HCT116 (cell line): ENCODE data around the gene ZBTB16. TPM values are rescaled to one million over a fixed set of nuclear protein-coding genes. Genes with fewer than 3 reads are reported as not detected.

ENCODE experiments used
- ATAC-seq: fragments of 200-7000 bp; cut with Tn5 transposase; 2 replicates; pipeline ENCODE4 v1.9.1; 2020; ENCODE audit warnings: mild to moderate bottlenecking, moderate library complexity
- BruUV-seq: library from RNA; stranded (reverse); fragments of 400-500 nt; replicated peaks from 2 replicates; lab custom pipeline; 2021; lab: Mats Ljungman, UMichigan
- CTCF ChIA-PET: fragments of 300-600 bp; sonication (Branson Sonifier 250); formaldehyde crosslinking; loops from one replicate; lab custom pipeline; 2021; ENCODE audit warnings: antibody characterized with exemption; lab: Charles Lee
- POLR2A ChIA-PET: fragments of 300-600, 350-600 bp; sonication (Branson Sonifier 250); formaldehyde crosslinking; loops from one replicate; lab custom pipeline; 2021; ENCODE audit warnings: antibody characterized with exemption; lab: Charles Lee
- RAD21 ChIA-PET, 2 experiments: fragments of 300-600 bp; sonication (Branson Sonifier 250); formaldehyde crosslinking; loops; one replicate each; lab custom pipeline; 2023; ENCODE audit warnings: low total read pairs in 2 of 2; ENCODE audit not compliant: uncharacterized antibody in 2 of 2, unreplicated experiment in 2 of 2, low non-redundant PET in 1 of 2; lab: Charles Lee
- DNase-seq: peaks from one replicate; pipeline ENCODE4 v3.0.0-alpha.2; 2010; ENCODE audit warnings: low read depth, low spot score
- H2AFZ ChIP-seq: fragments of 200-600 bp; shearing (Covaris generic), sonication (generic); 2 replicates; pipeline ENCODE4 v1.6.1; 2017; ENCODE audit warnings: low read depth, mixed run types, mixed read lengths, antibody characterized with exemption, low read length; ENCODE audit not compliant: poor library complexity, severe bottlenecking
- H3K27ac ChIP-seq: 2 replicates; pipeline ENCODE4 v1.5.1; 2012; ENCODE audit warnings: low read depth, low read length
- H3K27me3 ChIP-seq: fragments of 200-600 bp; sonication (generic); 2 replicates; pipeline ENCODE4 v1.6.1; 2016; ENCODE audit warnings: mixed run types, low read length, mixed read lengths; ENCODE audit not compliant: insufficient read depth
- H3K36me3 ChIP-seq, 2 experiments: fragments of 200-500 bp in 1 of 2; fragments of 200-600 bp in 1 of 2; sonication (Bioruptor generic) in 1 of 2; sonication (generic) in 1 of 2; 2 replicates each; pipeline versions ENCODE4 v1.5.1 to v1.6.1; 2014 to 2016; ENCODE audit warnings: low read length in 2 of 2, inconsistent platforms in 1 of 2, mixed read lengths in 1 of 2, mixed run types in 1 of 2; ENCODE audit not compliant: insufficient read depth in 2 of 2, control insufficient read depth in 1 of 2
- H3K4me1 ChIP-seq, 2 experiments: fragments of 200-600 bp in 1 of 2; sonication (generic) in 1 of 2; 2 replicates each; pipeline versions ENCODE4 v1.5.1 to v1.6.1; 2012 to 2017; ENCODE audit warnings: low read length in 2 of 2, inconsistent platforms in 1 of 2, mild to moderate bottlenecking in 1 of 2, mixed read lengths in 1 of 2, mixed run types in 1 of 2, moderate library complexity in 1 of 2; ENCODE audit not compliant: insufficient read depth in 2 of 2, control insufficient read depth in 1 of 2
- H3K4me2 ChIP-seq: fragments of 200-600 bp; sonication (generic); 2 replicates; pipeline ENCODE4 v1.6.1; 2017; ENCODE audit warnings: mixed run types, low read length, mixed read lengths
- H3K4me3 ChIP-seq, 2 experiments: fragments of 200-600 bp in 1 of 2; sonication (generic) in 1 of 2; replicated peaks in 1 of 2; 2 replicates each; pipeline ENCODE4 v1.5.1; 2011 to 2016; ENCODE audit warnings: low read length in 2 of 2, control low read depth in 1 of 2, low read depth in 1 of 2, mild to moderate bottlenecking in 1 of 2, mixed read lengths in 1 of 2, mixed run types in 1 of 2
- H3K79me2 ChIP-seq: fragments of 200-600 bp; sonication (generic); 2 replicates; pipeline ENCODE4 v1.6.1; 2017; ENCODE audit warnings: mild to moderate bottlenecking, mixed run types, low read length, moderate library complexity, mixed read lengths; ENCODE audit not compliant: insufficient read depth
- H3K9ac ChIP-seq: fragments of 200-600 bp; sonication (generic); 2 replicates; pipeline ENCODE4 v1.6.1; 2016; ENCODE audit warnings: low read length, mixed read lengths
- H3K9me2 ChIP-seq: fragments of 200-600 bp; sonication (generic), shearing (Covaris generic); 2 replicates; pipeline ENCODE4 v1.6.1; 2017; ENCODE audit warnings: mixed run types, mild to moderate bottlenecking, moderate library complexity; ENCODE audit not compliant: insufficient read depth
- H3K9me3 ChIP-seq, 2 experiments: fragments of 200-500 bp in 1 of 2; fragments of 200-600 bp in 1 of 2; sonication (Bioruptor generic) in 1 of 2; sonication (generic) in 1 of 2; 2 replicates each; pipeline ENCODE4 v1.6.1; 2014 to 2017; ENCODE audit warnings: low read length in 2 of 2, mixed read lengths in 2 of 2, inconsistent platforms in 1 of 2, low read depth in 1 of 2, mild to moderate bottlenecking in 1 of 2, mixed run types in 1 of 2, moderate library complexity in 1 of 2; ENCODE audit not compliant: control insufficient read depth in 1 of 2, insufficient read depth in 1 of 2
- H4K20me1 ChIP-seq: fragments of 200-600 bp; sonication (generic), shearing (Covaris generic); 2 replicates; pipeline ENCODE4 v1.6.1; 2017; ENCODE audit warnings: mixed run types, mild to moderate bottlenecking, moderate library complexity; ENCODE audit not compliant: insufficient read depth
- CEBPB ChIP-seq: IDR thresholded peaks from 2 replicates; pipeline ENCODE4 v1.6.1; 2012; ENCODE audit warnings: low read depth
- ELF1 ChIP-seq: IDR thresholded peaks from 2 replicates; pipeline ENCODE4 v1.6.1; 2012; ENCODE audit warnings: low read depth, borderline replicate concordance
- EZH2 ChIP-seq: fragments of 200-600 bp; sonication (generic); IDR thresholded peaks from 2 replicates; pipeline ENCODE4 v1.6.1; 2017; ENCODE audit warnings: antibody characterized with exemption, mixed run types
- FOSL1 ChIP-seq: IDR thresholded peaks from 2 replicates; pipeline ENCODE4 v1.6.1; 2012; ENCODE audit warnings: low read depth
- POLR2A ChIP-seq: IDR thresholded peaks from 2 replicates; pipeline ENCODE4 v1.7.0; 2011; ENCODE audit warnings: borderline replicate concordance; ENCODE audit not compliant: insufficient read depth, insufficient read length; ENCODE audit errors: extremely low read depth
- SP1 ChIP-seq: IDR thresholded peaks from 2 replicates; pipeline ENCODE4 v1.6.1; 2012; ENCODE audit warnings: low read depth
- SRF ChIP-seq: IDR thresholded peaks from 2 replicates; pipeline ENCODE4 v1.6.1; 2012; ENCODE audit warnings: low read depth
- TCF7L2 ChIP-seq: IDR thresholded peaks from 2 replicates; pipeline ENCODE4 v1.7.0; 2011; ENCODE audit warnings: borderline replicate concordance, inconsistent platforms; ENCODE audit not compliant: insufficient read depth, insufficient read length; ENCODE audit errors: extremely low read depth
- YY1 ChIP-seq: IDR thresholded peaks from 2 replicates; pipeline ENCODE4 v1.6.1; 2011; ENCODE audit warnings: low read length, low read depth, moderate library complexity, mild to moderate bottlenecking; ENCODE audit not compliant: insufficient replicate concordance; ENCODE audit errors: extremely low read depth
- ZFX ChIP-seq: fragments of 450-650 bp; IDR thresholded peaks from 2 replicates; pipeline ENCODE4 v1.6.1; 2017
- ZNF274 ChIP-seq: fragments of 200-500 bp; sonication (Bioruptor generic); IDR thresholded peaks from 2 replicates; pipeline ENCODE4 v1.6.1; 2014; ENCODE audit warnings: mild to moderate bottlenecking, low read depth, low read length, inconsistent platforms
- intact Hi-C: fragments of 100-400 bp; cut with micrococcal nuclease; formaldehyde crosslinking; loops from 2 replicates; pipeline ENCODE4 v1.10.0; 2022
- total RNA-seq: library from RNA; stranded (reverse); gene quantifications from one replicate; pipeline ENCODE4 v1.2.1, GENCODE V29; 2021; ENCODE audit not compliant: unreplicated experiment
- TF ChIP-seq, protein P1 (sequence below), 3 experiments: fragments of 200-600 bp in 1 of 3; sonication (generic) in 1 of 3; IDR thresholded peaks in 2 of 3; conservative IDR thresholded peaks in 1 of 3; 2 replicates each; pipeline ENCODE4 v1.5.1; 2012 to 2017; ENCODE audit warnings: low read depth in 2 of 3, low read length in 2 of 3, antibody characterized with exemption in 1 of 3, borderline replicate concordance in 1 of 3, control low read depth in 1 of 3, mild to moderate bottlenecking in 1 of 3, mixed read lengths in 1 of 3, mixed run types in 1 of 3, moderate library complexity in 1 of 3; ENCODE audit not compliant: insufficient read depth in 1 of 3
- TF ChIP-seq, protein P2 (sequence below): IDR thresholded peaks from 2 replicates; pipeline ENCODE4 v1.6.1; 2012
- TF ChIP-seq, protein P3 (sequence below): IDR thresholded peaks from 2 replicates; pipeline ENCODE4 v1.6.1; 2012

The ZBTB16 gene
- total RNA-seq, 1 experiment from 2014 or later, result 0.30 TPM

DNA sequence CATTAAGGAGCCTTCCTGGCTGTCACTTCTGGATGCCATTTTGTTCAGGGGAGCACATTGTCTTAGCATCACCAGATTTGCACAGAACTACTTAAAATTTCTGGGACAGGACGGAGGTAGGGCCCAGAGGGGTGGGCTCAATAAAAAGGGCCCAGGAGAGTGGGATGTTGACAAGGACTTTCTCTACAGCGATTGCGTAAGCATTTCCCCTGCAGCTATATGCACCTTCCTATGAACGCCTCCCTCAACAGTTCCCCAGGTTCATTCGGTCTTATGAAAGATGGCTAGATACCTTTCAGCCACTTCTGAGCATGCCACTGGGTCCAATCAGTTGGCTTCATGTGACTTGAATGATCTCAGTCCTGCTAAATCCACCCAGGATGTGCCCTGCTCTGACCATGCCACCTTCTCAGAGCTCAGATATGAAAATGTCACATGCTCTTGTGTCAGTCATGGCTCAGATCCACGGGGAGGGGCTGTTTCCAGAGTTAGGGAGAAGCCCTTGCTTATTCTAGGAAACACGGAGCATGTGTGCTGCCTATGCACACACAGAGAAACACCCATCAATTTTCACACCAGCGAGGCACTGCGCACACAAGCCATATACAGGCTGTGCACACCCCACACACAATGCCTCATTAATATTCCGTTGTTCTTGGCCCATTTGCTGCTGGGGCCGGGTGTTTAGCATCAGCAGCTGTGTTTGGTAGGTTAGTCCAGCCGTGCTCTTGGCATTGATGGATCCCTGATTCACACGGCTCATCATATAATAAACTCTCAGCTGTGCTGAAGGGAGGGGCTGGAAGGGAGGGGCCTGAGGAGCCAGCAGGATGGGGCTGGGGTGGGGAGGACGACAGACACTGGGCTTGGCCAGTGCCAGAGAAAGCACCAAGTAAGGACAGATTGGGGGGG, 184.2 kb downstream of the ZBTB16 start:
- no peaks in the 10 kb centered on the region for H3K36me3 ChIP-seq
- no peaks in the 10 kb centered on the region for H3K9me3 ChIP-seq
- ChIA-PET RAD21 (no interaction called here), CTCF (no interaction called here), POLR2A (no interaction called here)
- intact Hi-C loops, result no loop called here
- no peaks in the 10 kb centered on the region for H3K9me2 ChIP-seq
- no peaks in the 10 kb centered on the region for H3K4me1 ChIP-seq
- ATAC-seq (no peak), DNase-seq (no peak)
- H4K20me1 ChIP-seq, result no peaks in the 10 kb centered on the region
- H2AFZ ChIP-seq, result no peak overlapping the region
- H3K27me3 ChIP-seq, result peaks cover 36% of the 10 kb centered on the region; the same call in 1 of the 2 replicates
- H3K4me2 ChIP-seq, result no peak overlapping the region
- H3K27ac ChIP-seq, result no peak overlapping the region
- BruUV-seq, result no TSS peak
- no peaks in the 10 kb centered on the region for H3K79me2 ChIP-seq
- H3K4me3 ChIP-seq, result no peak overlapping the region
- TF ChIP-seq ELF1 (no peak), YY1 (no peak), SRF (no peak), EZH2 (no peak)
- no peak overlapping the region for H3K9ac ChIP-seq

DNA sequence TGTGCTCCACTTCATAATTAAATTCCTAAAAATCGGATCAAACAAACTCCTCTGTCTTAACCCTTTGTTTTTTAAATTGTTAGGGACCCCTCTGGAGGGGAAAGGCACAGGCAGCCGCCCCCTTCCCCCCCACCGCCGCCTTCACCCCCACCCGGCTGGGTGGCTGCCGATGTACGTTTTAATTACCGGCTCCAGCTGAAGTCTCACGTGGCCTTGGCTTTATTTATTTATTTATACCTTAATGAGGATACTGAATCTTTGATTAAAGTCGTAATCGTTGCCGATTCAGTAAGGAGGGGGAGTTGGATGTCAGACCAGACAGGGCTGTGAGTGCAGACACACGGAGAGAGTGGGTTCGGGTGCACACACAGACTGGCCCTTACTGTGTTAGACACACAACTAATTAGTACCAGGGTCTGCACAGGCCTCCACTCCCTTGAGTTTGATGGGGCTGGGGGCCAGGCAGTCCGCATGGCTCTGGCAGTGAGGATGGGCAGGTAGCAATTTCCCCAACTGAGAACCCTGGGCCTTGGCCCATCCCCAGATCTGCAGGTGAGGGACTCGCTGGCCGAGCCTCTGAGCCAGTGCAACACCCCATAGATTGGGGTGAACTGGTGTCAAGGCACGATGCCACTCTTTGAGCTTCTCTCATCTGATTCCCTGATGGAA, 185.3 kb downstream of the ZBTB16 start:
- CTCF ChIA-PET, result no interaction called here
- no peaks in the 10 kb centered on the region for H3K79me2 ChIP-seq
- H3K9ac ChIP-seq, result no peak overlapping the region
- no peak overlapping the region for H3K4me3 ChIP-seq
- peaks cover 28% of the 10 kb centered on the region; the same call in 1 of the 2 replicates for H3K27me3 ChIP-seq
- no peaks in the 10 kb centered on the region for H3K4me1 ChIP-seq
- no peak overlapping the region for H3K27ac ChIP-seq
- H4K20me1 ChIP-seq, result no peaks in the 10 kb centered on the region
- BruUV-seq, result no TSS peak
- intact Hi-C loops, result no loop called here
- RAD21 ChIA-PET, result no interaction called here
- ATAC-seq (no peak), DNase-seq (no peak)
- no peak overlapping the region for H3K4me2 ChIP-seq
- POLR2A ChIA-PET, result no interaction called here
- no peaks in the 10 kb centered on the region for H3K9me2 ChIP-seq
- no peaks in the 10 kb centered on the region for H3K9me3 ChIP-seq
- no peak for TF ChIP-seq ZNF274
- TF ChIP-seq ELF1, result no peak
- TF ChIP-seq, protein P1, sequence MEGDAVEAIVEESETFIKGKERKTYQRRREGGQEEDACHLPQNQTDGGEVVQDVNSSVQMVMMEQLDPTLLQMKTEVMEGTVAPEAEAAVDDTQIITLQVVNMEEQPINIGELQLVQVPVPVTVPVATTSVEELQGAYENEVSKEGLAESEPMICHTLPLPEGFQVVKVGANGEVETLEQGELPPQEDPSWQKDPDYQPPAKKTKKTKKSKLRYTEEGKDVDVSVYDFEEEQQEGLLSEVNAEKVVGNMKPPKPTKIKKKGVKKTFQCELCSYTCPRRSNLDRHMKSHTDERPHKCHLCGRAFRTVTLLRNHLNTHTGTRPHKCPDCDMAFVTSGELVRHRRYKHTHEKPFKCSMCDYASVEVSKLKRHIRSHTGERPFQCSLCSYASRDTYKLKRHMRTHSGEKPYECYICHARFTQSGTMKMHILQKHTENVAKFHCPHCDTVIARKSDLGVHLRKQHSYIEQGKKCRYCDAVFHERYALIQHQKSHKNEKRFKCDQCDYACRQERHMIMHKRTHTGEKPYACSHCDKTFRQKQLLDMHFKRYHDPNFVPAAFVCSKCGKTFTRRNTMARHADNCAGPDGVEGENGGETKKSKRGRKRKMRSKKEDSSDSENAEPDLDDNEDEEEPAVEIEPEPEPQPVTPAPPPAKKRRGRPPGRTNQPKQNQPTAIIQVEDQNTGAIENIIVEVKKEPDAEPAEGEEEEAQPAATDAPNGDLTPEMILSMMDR (IDR thresholded peaks at IDR 0.05 in 2 of 3, conservative IDR thresholded peaks at IDR 0.05 in 1 of 3; ENCODE audit: borderline replicate concordance in 1 of 3, insufficient read depth in 1 of 3, low read depth in 2 of 3, low read length in 2 of 3), result no peak
- no peak for TF ChIP-seq SP1
- TF ChIP-seq ZFX, result no peak
- TF ChIP-seq, protein P2, sequence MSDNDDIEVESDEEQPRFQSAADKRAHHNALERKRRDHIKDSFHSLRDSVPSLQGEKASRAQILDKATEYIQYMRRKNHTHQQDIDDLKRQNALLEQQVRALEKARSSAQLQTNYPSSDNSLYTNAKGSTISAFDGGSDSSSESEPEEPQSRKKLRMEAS, result no peak
- TF ChIP-seq FOSL1, result no peak
- TF ChIP-seq EZH2, result no peak
- TF ChIP-seq YY1, result no peak
- TF ChIP-seq, protein P3, sequence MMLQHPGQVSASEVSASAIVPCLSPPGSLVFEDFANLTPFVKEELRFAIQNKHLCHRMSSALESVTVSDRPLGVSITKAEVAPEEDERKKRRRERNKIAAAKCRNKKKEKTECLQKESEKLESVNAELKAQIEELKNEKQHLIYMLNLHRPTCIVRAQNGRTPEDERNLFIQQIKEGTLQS, result no peak
- no peak for TF ChIP-seq POLR2A
- TF ChIP-seq TCF7L2, result no peak
- TF ChIP-seq SRF, result no peak
- no peak for TF ChIP-seq CEBPB
- H3K36me3 ChIP-seq, result no peaks in the 10 kb centered on the region
- H2AFZ ChIP-seq, result no peak overlapping the region
